Fibroblast of lung (primary cell): ENCODE results near the gene CCDC183.

Experiments
- EZH2 ChIP-seq: IDR thresholded peaks from 2 replicates; pipeline ENCODE4 v1.5.1; 2012; ENCODE audit warnings: low read length, control low read depth, mild to moderate bottlenecking; ENCODE audit errors: missing control alignments
- TF ChIP-seq, protein P1 (sequence below), 2 donors: IDR thresholded peaks in 1 of 2; conservative IDR thresholded peaks in 1 of 2; 1 replicate in 1 of 2; 2 replicates in 1 of 2; pipeline ENCODE4 v1.5.1; 2011 to 2012; ENCODE audit warnings: low read length in 2 of 2, control low read depth in 1 of 2, inconsistent platforms in 1 of 2, low read depth in 1 of 2, mild to moderate bottlenecking in 1 of 2

GRCh38 chr9:136753371-136754058 lies 42.6 kb upstream of the CCDC183 start:
- TF ChIP-seq, protein P1, sequence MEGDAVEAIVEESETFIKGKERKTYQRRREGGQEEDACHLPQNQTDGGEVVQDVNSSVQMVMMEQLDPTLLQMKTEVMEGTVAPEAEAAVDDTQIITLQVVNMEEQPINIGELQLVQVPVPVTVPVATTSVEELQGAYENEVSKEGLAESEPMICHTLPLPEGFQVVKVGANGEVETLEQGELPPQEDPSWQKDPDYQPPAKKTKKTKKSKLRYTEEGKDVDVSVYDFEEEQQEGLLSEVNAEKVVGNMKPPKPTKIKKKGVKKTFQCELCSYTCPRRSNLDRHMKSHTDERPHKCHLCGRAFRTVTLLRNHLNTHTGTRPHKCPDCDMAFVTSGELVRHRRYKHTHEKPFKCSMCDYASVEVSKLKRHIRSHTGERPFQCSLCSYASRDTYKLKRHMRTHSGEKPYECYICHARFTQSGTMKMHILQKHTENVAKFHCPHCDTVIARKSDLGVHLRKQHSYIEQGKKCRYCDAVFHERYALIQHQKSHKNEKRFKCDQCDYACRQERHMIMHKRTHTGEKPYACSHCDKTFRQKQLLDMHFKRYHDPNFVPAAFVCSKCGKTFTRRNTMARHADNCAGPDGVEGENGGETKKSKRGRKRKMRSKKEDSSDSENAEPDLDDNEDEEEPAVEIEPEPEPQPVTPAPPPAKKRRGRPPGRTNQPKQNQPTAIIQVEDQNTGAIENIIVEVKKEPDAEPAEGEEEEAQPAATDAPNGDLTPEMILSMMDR (conservative IDR thresholded peaks at IDR 0.05 in 1 of 2, IDR thresholded peaks at IDR 0.05 in 1 of 2; ENCODE audit: low read depth in 1 of 2, low read length in 2 of 2), result no peak
- no peak for TF ChIP-seq EZH2
